ENCODE data around the gene PFKFB2.
"Not testable (repeated sequence)": the region's sequence is repeated elsewhere in the genome, so short reads cannot be mapped to it uniquely, and the experiment has no call there.

Gene PFKFB2

DNA sequence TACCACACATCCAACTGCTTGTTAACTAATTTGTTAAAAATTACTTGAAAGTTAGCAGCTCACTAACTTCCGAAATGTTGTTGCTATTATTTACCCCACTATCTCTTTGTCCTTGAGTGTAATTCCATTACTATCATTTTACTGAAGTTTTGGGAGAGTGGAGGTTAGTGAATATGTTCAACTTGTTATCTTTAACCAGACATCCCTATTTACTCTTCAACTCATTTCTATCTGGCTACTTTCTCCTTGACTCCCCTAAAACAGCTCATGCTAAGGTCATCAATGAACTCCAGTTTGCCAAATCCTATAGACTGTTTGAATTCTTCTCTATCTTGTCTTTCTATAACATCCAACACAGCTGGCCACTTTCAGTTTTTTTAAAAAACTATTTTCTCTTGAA, 16.2 kb upstream of the PFKFB2 start:
- no peak for DNase-seq (ENCODE audit: low read depth in 2 of 3, low spot score in 1 of 3)

DNA sequence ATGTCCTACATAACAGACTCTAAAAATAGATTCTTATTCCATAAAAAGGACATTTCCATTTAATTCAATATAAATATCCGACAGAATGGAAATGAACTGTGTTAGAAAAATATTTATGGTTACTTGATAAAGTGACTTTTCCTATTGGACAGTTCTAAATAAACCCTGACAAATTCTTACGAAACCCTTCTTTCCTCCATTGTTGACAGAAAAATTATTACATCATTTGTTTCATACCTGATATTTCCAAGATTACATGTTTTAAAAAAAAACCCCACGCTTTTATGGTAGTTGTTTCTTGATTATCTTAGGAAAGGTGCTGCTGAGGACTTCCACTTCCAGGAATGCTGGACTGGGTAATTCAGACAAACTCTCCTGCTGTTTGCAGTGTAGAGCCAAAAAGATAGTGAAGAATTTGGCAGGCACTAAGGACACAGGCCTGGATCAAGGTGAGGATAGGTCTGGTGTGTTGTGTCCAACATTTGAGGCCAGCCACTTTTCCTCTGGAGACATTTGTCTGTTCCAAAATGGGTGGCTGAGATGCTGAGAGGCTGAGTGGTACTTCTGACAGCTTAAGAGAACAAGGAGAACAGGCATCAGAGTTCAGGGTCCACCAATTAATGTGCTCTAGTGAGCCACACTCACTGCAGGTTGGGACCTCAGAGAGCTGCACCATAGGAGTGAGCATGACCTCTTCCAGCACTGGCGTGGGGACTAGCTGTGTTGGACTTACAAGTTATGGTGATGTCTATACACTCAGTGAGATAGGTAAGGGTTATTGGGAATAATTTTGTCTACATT, 13.5 kb upstream of the PFKFB2 start:
- no peak for DNase-seq (ENCODE audit: low read depth in 2 of 3, low spot score in 1 of 3)

DNA sequence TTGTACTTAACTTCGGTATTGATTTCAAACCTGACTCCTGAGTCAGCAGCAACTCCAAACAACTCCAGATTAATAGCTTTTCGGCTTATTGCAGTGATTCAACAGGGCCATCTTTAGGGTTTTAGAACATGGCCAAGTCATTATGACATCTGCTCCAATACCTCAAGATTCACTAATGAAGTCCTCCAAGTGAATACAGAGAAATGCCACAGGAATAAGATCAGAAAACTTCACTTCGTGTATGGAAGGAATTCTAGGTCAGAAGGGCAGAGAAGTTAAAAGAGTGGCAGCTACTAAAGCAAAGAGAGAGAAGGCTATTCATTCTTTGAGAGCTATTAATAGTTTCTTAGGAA, 12.9 kb upstream of the PFKFB2 start:
- DNase-seq (ENCODE audit: low read depth in 2 of 3, low spot score in 1 of 3): no peak

DNA sequence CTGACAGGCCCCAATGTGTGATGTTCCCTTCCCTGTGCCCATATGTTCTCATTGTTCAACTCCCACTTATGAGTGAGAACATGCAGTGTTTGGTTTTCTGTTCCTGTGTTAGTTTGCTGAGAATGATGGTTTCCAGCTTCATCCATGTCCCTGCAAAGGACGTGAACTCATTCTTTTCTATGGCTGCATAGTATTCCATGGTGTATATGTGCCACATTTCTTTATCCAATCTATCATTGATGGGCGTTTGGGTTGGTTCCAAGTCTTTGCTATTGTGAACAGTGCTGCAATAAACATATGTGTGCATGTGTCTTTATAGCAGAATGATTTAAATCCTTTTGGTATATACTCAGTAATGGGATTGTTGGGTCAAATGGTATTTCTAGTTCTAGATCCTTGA, 11.7 kb upstream of the PFKFB2 start:
- DNase-seq (ENCODE audit: low read depth in 2 of 3, low spot score in 1 of 3): not testable (repeated sequence)

DNA sequence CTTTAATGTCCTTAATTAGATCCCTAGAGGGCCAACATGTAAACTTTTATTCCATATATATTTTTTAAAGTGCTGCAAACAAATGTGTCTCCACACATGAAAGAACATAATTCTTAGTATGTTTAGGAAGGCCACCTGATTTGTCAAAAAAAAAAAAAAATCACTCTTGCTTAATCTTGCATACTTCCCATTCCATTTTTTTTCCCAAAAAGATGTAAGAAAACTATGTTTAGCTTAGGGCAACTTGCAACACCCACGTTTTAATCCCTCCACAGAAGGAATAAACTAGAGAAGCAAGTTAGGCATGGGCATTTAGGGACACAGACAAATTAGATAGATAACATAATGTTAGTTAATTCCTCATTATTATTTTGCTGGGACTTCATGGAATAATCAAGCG, 7.6 kb upstream of the PFKFB2 start:
- no peak for DNase-seq (ENCODE audit: low read depth in 2 of 3, low spot score in 1 of 3)

DNA sequence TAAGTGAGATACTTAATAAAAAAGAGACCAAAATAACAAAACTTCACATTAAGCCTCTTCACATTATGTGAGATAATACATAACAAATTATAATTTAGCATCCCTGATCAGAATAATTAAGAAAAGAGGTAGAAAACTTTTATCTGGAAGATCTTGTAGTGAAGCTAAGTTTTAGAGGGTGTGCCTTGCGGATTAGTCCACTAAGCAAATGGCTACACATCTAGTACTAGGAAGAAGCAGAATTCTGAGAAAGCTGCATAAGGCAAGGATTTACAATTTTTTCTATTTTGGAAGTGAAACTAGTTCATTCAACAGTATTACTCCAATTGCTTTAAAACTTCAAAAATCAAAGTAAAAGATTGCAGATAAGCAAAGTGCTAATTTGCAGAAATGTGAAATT, 5.6 kb upstream of the PFKFB2 start:
- no peak for DNase-seq (ENCODE audit: low read depth in 2 of 3, low spot score in 1 of 3)

DNA sequence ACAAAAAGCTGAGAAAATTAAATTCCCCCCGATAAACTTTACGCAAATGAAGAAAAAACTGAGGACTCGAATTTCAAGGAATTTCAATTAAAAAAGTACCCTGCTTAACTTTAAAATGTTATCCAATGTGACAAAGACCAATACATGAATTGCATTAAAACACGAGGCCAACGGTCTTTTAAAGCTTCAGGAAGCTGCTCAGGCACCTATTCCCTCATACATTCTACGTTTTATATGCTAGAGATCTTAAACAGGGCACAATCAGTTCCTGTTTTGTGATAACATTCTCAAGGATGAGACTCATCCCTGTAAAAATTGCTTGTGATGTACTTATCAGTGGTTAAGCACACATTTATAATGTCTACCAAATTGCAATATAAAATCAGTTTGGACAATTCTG, 5.0 kb upstream of the PFKFB2 start:
- no peak for DNase-seq (ENCODE audit: low read depth in 2 of 3, low spot score in 1 of 3)

DNA sequence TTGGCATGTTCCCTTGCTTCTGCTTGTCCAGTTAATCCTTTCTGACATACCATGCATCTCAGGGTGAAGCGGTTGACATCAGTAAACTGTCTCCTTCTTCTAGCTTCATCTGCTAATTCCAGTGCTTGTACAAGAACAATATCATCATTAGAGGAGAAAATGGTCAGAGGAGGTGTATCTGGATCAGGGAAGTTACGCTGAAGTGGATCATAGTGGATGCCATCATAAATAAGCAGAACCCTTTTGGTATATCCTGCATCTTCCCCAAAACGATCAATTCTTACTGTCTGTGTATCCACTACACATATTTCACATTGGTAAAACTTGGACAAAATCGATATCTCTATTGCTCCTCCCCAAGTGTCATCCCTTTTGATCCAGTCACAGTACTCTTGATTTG, 4.0 kb upstream of the PFKFB2 start:
- DNase-seq (ENCODE audit: low read depth in 2 of 3, low spot score in 1 of 3): no peak

DNA sequence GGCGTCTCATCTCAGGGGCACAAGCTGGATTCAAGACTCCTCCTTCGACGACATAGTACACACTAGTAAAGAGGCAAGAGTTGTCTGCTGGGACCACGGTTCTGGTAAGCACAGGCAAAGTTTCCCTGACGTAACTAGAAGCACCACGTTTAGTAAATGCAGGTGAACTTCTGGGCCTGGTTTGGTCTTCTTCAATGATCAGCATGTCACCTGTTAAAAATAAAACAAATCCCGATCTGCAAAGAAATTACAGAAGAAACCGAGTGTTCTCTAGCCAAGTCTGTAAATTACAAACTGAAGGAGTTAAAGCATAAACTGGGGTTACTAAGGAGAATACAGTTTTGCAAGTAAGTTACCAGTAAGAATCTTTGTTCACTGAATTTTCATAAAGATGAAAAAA, 3.6 kb upstream of the PFKFB2 start:
- DNase-seq (ENCODE audit: low read depth in 2 of 3, low spot score in 1 of 3): no peak

DNA sequence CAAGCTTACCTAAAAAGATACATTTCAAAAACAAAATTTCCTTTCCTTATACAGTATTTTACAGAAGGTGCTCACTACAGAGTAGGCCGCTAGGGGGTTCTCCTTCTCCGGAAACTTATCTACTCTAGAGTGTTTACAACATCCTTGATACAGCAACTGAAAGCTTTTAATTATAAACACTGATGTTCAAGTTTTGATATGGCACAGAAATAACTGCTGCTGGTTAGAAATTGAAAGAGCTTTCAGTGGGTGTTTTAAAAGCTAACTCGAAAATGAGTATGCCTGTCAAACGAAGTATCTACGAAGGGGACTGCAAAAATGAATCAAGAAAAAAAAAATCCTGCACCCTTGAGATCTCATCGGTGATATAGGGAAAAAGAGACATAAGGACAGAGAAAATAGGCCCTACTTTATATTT, 3.1 kb upstream of the PFKFB2 start:
- peak in 2 of 3 donors; percentile 31 to 44 for DNase-seq (ENCODE audit: low read depth in 2 of 3, low spot score in 1 of 3)

DNA sequence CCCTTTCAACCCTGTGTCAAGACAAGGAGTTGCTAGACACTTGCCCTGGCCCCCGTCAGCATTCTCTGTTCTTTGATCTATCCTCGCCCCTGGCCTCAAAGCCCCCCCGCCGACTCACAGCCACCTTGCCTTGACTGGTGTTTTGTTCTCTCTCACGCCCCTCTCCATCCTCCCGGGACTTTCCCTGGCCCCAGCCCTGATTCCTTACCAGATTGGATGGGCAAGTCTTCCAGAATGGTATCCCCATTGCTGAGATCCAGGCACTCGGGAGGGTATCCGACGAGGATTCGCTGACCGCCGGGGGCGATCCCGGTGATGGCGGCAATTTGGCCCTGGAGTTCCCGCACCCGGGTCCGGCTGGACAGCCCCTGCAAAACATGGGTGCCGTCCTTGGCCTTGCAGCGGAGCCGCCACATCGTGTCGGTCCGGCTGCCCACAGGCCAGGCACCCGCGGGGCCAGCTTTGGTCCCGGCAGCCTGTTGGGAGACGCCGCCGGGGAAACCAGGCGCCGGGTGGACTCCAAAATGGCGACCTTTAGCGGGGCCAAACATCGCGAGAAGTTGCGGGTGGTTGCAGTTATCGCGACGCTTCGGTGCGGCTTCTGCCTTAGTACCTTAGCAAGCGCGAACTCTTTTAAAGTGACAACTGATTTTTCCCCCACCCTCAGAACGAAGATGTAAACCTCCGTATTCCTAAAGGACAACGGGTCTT, 2.4 kb upstream of the PFKFB2 start:
- DNase-seq (ENCODE audit: low read depth in 2 of 3, low spot score in 1 of 3): peak; percentile 84 to 90 (median 87)

DNA sequence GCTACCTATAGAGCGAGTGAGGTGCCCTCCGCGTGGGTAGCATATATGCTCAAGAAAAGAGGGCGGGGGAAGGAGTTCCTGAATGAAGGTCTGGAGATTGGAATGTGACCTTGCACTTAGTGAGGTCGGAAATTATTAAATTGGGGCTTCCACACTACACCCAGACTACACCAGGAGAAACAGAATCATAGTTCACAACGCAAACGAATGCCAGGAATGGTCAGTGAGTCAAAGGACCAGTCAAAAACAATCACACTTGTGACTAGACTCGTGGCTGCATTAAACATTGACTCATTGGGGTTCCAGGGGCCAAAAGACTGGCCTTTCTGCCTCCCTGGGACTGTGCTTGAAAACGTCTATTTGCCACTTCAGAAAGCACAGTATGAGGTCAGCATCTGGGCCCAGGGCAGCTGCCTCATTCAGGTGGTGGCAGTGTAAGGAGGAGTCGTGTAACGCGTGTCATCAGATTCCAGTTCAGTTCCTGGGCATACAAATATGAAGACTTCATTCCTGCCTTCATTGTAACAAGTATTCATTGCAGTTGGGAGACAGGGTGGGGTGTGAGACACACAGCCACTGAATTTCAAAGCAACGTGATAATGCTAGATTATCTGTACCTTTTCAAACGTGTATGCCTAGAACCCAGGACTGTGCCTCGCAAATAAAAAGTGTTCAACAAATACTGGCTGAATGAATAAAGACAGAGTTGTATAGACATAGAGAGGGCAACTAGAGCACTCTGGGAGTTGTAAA, 1.7 kb upstream of the PFKFB2 start, which contains the start of gene YOD1:
YOD1 (minus strand) TSS at position 18 of the 753 bp plus-strand sequence. CDS start 178 bp downstream, outside the sequence.
- no peak for DNase-seq (ENCODE audit: low read depth in 2 of 3, low spot score in 1 of 3)

DNA sequence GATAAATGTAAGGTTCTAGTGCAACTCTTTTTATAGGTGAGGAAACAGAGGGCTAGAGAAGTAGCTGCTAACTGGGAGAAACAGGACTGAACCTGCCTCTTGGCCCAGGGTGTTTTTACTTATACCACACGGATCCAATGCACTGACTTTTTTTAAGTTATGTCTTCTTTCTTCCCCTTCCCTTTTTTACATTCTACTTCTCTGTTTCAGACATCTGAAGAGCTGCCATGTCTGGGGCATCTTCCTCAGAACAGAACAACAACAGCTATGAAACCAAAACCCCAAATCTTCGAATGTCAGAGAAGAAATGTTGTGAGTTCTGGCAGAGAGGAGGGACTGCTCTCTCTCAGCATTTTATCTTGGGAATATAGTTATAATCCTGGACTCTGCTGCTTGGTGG, 1.4 kb downstream of the PFKFB2 start:
- DNase-seq (ENCODE audit: low read depth in 2 of 3, low spot score in 1 of 3): no peak

DNA sequence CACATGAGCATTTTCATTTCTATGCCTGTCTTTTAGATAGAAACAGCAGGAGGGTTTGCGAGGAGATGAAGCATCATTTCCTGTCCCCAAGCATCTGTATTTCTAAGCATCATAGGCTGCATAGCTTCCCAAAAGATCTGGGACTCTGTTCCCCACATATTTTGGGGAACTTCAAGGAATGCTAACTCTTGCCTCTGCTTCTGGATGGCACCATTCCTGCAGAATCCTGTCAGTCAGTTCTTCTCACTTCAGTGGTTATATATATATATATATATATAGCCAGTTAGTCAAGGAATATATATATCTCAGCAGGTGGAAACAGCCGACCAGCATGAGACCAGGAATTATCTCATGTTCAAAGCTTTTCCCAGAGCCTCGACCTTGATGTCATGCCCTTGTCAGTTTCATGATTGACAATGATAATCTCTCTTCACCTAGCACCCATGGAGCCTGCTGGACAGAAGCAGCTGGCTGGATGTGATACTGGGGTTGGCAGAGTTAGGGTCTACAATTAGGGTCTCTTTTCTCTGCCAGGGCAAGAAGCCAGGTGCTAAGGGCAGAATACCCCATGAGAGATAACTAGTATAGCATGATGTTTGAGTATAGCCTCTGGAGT, 2.4 kb downstream of the PFKFB2 start:
- DNase-seq (ENCODE audit: low read depth in 2 of 3, low spot score in 1 of 3): no peak

DNA sequence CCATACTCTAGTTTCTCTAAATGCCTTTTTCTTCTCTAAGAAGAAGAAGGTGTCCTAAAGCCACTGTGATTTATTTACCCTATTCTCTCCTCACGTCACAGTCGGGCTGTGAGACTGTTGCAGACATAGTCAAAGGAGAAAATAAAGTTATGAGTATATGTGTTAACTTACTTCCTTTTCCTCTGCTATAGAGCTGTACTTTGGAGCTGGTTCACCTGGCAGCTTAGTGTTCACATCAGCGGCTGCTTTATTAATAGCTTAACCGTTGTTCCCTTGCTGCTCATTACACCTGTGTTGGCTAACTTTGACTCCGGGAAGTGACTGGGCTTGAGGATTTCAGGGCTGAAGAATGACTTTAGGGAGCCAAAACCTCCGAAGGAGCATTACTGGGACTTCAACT, 3.6 kb downstream of the PFKFB2 start:
- DNase-seq (ENCODE audit: low read depth in 2 of 3, low spot score in 1 of 3): no peak

DNA sequence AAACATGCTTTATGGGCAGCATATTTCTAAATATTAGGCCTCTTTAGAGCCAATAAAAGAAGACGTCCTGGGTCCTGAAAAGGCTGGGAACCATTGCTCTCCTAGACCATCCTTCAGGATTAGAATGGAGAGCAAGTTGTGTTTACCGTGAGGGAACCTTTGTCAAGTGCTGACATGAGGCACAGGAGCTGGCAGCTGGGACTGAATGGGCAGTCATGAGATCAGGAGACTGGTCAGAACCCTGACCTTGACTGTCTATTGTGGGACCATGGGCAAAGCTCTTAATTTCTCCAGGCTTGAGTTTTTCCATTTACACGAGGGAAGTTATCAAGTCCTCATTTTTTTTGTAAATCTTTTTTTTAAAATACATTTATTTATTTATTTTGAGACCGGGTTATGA, 5.2 kb downstream of the PFKFB2 start:
- DNase-seq (ENCODE audit: low read depth in 2 of 3, low spot score in 1 of 3): no peak

DNA sequence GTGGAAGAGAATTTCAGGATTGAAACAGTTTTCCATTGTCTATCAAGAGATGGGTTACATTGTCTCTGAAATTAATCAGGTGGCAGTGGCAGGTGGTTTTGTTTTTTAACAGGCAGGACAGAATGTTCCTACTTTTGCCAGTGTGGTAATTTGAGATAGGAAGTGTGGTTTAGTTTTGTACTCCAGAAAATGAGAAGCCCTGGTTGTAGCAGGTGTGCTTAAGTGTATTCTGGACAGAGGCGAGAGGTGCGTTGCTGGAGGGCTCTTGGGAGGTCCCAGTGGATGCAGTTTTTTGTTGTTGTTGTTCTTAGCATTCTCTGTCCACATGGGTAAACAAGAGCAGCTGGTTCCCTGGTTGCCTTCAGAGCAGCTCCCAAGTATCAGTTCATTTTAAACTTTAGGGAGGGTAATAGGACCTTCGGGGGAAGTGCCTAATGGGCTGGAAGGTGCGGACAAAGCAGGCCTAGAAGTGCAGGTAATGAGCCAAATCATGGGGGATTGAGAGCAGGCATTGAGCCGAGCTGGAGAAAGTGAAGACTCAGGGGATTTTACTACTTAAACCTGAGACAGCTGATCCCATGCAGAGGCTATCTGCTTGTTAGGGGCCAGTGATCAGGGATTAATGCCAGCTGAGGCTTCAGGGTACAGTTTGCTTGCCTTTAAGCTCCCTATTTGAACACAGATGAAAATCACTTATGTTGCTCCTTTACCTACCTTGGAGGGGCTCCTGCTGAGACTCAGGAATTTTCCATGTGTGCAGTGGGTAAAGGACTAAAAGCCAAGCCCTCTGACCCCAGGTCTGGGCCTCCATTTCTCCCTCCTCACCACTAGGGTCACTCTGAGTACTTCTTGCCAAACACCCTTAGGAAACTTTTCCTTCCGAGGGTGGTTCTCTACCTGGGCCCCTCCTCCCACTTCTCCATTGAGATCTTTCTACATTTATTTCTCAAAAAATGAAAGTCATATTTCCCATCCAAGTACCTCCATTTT, 6.1 kb downstream of the PFKFB2 start:
- no peak for DNase-seq (ENCODE audit: low read depth in 2 of 3, low spot score in 1 of 3)

DNA sequence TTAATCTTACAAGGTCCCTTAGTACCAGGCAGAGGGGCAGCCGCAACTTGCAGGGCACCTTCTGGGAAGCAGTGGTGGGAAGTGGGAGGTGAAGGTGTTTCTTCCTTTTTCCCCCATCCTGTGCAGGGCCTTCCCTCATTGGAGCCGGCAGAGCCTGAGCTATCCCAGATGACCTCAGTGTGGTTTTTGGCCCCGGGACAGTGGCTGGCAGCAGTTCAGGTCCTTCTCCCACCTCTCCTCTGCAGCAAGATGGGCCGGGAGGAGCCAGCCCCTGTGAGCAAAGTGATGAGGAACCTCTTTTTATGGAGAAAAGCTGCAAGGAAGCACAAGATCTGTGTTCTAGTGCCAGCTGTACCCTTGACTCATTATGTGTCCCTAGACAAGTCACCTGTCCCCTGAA, 6.8 kb downstream of the PFKFB2 start:
- no peak for DNase-seq (ENCODE audit: low read depth in 2 of 3, low spot score in 1 of 3)

DNA sequence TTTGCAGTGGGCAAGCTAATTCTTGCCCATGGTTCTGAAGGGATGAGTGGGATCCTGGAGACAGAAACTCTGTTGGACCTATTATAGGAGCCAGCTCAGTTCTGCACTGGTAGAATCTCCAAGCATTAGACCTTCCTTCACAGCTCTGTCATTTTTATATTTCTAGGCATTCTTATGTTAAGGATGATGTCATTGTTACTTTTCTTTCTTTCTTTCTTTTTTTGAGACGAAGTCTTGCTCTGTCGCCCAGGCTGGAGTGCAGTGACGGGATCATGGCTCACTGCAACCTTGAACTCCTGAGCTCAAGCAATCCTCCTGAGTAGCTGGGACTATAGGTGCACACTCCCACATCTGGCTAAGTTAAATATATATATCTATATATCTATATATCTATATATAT, 7.5 kb downstream of the PFKFB2 start:
- no peak for DNase-seq (ENCODE audit: low read depth in 2 of 3, low spot score in 1 of 3)

DNA sequence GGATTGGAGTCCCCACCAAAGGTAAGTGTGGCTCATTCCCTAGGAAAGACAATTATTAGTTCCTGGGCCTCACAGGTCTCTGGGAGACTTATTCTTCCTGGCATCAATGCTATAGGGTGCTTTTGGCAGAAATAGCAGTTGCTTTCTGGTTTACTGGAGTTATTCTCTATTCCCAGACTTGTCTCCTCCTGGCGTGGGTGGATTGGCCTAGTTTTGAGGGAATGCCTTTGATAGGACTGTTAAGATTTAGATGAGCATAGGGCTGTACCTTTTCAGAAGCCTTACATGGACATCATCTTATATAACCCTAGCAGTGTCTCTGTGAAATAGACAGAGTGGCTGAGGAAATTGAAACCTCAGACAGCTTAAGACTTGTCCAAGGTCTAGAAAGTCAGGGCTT, 9.0 kb downstream of the PFKFB2 start:
- no peak for DNase-seq (ENCODE audit: low read depth in 2 of 3, low spot score in 1 of 3)
